SU-DHL-6 (cell line): ENCODE results near the gene SRCAP.

Experiments
- CTCF ChIP-seq: fragments of 200-600 bp; sonication (generic); IDR thresholded peaks from one replicate; pipeline ENCODE4 v1.5.1; 2017; ENCODE audit warnings: antibody characterized with exemption, mild to moderate bottlenecking, low read length, moderate library complexity; ENCODE audit not compliant: insufficient read depth, poor library complexity, severe bottlenecking
- EZH2phosphoT487 ChIP-seq: fragments of 200-600 bp; sonication (generic), shearing (Covaris generic); conservative IDR thresholded peaks from 2 replicates; pipeline ENCODE4 v1.6.1; 2018; ENCODE audit warnings: mild to moderate bottlenecking, antibody characterized with exemption, low read length, moderate library complexity, mixed read lengths

GRCh38 chr16:30654856-30655255 lies 44.1 kb upstream of the SRCAP start:
- TF ChIP-seq CTCF (no peak), EZH2phosphoT487 (no peak)
